DLD1 (cell line): ENCODE results near the gene MYO7A.

Experiments
- in situ Hi-C: cut with HindIII; loops from 2 replicates; pipeline ENCODE4 v1.10.0; 2017; ENCODE audit warnings: low sequenced_read_pairs

MYO7A gene

DNA sequence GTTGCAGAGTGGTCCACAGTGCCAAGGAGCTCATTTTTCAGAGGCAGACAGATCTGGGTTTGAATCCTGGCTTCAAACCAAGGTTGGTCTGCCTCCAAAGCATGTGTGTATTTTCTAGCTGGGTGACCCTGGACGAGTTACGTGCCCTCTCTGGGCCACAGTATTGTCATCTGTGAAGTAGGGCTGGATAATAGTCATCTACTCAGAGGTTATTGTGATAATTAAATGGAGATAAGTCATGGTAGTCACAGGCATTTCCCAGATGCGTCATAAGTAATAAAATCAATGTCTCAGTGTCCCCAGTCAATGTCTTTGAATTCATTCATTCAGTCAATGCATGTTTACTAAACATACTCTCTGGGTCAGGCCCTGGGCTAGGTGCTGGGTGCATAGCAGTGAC is 16.8 kb upstream of the MYO7A start:
- in situ Hi-C loops = no loop called here

DNA sequence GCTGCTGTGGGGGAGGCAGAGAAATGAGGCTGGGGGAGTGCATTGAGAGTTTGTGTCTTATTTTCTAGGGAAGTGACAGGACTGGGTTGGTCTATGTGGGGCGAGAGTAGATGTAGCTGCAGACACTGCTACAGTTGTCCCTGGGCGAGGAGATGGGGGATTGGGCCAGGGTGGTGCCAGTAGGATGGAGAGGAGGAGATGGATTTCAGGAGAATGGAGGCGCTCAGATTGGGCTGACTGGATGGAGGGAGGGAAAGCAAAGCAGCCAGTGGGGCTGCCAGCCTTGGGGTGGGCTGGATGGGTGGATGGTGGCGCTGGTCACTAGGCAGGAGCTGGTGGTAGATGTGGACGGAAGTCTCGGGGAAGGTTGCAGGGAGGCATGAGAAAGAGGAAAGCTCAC is 16.1 kb upstream of the MYO7A start:
- in situ Hi-C loops = no loop called here

DNA sequence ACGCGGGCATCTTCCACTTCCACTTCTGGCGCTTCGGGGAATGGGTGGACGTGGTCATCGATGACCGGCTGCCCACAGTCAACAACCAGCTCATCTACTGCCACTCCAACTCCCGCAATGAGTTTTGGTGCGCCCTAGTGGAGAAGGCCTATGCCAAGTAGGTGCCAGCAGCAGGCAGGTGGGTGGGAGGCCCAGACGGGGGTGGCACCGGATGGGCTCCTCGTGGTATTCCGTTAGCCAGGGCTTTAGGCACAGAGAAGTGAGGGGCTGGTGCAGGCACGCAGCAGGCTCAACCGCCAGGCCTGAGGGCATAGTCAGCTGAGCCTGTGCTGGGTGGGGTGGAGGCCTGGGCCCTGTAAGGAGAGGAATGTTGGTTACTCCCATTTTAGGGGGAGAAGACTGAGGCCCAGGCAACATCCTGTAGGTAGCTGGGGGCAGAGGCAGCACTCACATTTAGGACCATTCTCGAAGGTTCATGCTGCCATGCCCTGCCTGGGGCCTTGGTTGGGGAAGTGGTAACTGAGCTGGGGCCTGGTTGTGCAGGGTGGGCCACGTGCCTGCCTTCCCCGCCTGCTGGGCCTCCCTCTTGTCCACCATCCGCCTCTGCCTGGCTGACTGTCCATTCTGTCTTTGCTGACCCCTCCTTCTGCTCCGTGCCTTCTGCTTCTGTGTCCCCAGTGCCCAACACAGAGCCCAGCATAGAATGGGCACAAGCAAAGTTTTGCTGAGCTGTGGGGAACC is 15.2 kb upstream of the MYO7A start:
- in situ Hi-C loops = no loop called here

DNA sequence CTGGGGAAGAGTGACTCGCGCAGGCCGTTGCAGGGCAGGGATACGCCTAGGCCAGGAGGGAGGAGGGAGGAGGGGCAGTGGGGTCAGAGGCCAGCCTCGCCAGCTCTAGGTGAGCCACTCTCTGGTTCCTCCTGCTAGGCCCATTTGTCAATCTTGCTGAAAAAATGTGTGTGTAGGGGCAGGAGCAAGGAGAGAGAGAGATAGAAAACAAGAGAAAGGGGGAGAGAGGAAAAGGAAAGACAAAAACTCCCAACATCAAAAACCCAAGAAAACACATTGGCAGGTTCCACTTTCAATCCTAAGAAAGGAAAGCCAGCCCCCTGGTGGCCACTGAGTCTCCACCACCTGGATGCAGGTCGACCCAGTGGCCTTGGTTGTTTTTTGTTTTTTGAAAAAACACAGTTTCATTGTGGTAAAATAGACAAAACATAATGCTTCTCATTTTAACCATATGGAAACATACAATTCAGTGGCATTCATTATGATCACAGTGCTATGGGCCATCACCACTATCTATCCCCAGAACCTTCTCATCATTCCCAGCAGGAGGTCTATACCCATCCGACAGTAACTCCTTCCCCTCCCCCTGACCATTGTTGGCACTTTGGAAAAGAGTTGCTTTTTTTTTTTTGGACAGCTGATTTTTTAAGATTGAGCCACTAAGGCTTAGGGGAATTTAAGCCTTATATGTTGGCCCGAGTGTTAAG is 14.5 kb upstream of the MYO7A start:
- in situ Hi-C loops = no loop called here

DNA sequence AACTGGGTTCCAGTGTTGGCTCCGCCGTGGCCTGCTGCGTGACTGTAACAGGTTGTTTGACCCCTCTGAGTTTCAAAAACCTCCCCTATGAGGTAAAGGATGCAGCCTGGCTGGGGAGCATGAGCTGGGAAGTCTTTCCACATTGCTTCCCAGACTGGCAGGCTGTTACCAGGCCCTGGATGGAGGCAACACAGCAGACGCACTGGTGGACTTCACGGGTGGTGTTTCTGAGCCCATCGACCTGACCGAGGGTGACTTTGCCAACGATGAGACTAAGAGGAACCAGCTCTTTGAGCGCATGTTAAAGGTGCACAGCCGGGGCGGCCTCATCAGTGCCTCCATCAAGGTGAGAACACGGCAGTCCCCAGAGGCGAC is 14.0 kb upstream of the MYO7A start:
- in situ Hi-C loops = no loop called here

DNA sequence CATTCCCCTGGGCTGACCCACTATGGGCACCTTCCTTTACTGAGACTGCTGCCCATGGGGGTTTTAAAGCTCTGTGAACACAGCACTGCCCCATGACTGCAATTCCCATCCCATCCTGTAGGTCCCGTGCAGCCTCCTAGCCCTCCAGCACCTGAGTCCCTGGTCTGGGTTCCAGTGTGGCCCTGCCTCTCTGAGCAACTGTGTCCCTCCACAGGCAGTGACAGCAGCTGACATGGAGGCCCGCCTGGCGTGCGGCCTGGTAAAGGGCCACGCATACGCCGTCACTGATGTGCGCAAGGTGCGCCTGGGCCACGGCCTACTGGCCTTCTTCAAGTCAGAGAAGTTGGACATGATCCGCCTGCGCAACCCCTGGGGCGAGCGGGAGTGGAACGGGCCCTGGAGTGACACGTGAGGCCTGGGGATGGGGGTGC is 12.8 kb upstream of the MYO7A start:
- in situ Hi-C loops = no loop called here

DNA sequence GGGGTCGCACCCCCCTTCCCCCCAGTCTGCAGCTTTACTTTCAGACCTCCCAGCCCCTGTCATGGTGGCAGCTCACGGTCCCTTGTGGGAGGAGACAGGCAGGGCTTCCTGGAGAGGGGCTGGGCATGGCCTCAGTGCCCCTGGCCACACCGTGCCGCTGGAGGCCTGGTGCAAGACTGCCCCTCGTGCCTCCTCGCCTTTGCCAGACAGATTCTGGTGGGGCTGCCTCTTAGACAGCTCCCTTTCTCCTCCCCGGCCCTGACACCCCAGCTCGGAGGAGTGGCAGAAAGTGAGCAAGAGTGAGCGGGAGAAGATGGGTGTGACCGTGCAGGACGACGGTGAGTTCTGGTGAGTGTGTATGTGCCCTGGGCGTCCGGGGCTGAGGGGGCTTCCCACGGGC is 12.1 kb upstream of the MYO7A start:
- in situ Hi-C loops = no loop called here

DNA sequence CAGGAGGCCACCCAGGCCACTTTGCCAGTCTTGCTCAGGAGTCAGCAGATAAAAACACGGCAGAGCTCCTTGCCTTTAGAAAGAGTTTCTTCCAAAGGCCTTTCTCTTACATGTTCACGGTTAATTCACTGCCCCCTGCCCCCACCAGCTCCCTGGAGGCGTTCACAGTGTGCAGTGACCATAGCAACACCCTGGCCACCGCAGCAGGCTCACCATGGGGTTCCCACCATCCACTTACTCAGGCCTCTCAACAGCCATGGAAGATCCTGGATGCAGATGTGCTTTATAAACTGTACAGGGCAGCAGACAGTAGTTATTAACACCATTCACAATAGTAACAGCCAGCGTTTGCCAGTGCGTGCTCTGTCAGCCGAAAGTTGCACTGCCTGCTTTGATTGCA is 10.6 kb upstream of the MYO7A start:
- in situ Hi-C loops = no loop called here

DNA sequence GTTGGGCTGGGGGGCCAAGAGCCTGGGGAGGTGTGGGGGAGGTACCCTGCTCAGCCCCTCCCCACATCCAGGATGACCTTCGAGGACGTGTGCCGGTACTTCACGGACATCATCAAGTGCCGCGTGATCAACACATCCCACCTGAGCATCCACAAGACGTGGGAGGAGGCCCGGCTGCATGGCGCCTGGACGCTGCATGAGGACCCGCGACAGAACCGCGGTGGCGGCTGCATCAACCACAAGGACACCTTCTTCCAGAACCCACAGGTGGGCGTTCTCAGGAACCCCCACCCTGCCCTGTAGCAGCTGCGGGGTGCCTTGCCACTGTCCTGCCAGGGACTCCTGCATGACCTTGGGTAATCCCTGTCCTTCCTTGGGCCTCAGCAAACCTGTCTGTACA is 10.0 kb upstream of the MYO7A start:
- in situ Hi-C loops = no loop called here

DNA sequence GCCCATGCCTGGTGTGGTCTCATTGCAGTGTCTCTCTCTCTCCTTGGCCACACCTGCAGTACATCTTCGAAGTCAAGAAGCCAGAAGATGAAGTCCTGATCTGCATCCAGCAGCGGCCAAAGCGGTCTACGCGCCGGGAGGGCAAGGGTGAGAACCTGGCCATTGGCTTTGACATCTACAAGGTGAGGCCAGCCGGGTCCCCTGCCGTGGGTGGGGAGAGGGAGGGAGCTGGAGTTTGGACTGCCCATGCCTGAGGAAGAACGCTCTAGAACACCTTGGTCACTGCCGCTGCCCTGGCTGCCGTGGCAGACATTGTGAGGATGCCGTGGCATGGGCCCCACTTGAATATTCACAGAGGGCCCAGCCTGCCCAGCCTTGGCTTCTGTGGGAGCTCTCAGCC is 9.1 kb upstream of the MYO7A start:
- in situ Hi-C loops = no loop called here

DNA sequence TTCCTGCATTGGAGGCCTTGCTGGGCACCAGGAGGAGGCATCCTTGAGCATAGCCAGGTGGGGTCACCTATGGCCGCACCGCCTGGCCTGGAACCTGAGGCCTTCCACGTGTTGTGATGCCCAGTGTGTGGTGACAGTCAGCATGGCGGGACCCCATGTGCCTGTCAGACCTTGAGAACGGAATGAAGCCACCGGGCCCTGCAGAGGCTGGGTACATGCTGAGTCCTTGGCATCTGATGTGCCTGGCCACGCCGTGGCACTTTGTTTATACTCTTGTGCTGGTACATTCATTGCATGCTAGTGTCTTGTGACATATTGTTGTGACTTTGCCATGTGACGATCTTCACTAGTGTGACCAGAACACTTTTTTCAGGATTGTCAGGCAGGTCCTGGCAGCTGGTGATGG is 8.5 kb upstream of the MYO7A start:
- in situ Hi-C loops = no loop called here

DNA sequence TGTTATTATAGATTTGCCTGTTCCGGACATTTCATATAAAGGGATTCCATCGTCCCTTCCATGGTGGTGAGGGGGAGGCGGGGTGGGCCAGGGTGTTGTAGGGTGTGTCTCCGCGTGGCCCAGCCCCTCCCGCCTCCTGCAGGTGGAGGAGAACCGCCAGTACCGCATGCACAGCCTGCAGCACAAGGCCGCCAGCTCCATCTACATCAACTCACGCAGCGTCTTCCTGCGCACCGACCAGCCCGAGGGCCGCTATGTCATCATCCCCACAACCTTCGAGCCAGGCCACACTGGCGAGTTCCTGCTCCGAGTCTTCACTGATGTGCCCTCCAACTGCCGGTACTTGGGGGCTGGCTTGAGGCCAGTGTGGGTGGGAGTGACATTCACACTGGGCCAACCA is 7.5 kb upstream of the MYO7A start:
- in situ Hi-C loops = no loop called here

DNA sequence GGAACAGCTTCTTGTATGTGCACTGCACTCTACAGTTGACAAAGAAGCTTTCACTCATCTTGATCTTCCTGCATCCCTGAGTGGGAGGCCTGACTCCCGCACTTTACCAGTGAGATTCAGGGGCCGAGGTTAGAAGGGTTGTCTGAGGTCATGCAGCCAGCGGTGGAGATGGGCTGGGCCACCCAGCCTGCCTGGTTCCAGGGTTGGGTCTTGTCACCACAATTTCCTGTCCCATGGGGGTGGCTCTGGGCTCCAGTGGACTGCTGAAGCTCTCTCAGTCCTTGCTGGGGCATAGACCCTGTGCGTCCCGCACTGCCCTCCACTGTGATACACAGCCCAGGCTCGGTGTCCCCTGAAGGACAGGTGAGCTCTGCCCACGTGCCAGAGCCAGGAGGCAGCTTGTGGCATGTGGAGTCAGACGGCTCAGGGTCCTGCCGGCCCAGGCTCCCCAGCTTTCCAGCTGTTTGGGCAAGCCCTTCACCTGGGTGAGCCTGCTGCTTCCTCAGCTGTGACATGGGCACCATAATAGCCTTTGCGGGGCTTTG is 6.9 kb upstream of the MYO7A start:
- in situ Hi-C loops = no loop called here

DNA sequence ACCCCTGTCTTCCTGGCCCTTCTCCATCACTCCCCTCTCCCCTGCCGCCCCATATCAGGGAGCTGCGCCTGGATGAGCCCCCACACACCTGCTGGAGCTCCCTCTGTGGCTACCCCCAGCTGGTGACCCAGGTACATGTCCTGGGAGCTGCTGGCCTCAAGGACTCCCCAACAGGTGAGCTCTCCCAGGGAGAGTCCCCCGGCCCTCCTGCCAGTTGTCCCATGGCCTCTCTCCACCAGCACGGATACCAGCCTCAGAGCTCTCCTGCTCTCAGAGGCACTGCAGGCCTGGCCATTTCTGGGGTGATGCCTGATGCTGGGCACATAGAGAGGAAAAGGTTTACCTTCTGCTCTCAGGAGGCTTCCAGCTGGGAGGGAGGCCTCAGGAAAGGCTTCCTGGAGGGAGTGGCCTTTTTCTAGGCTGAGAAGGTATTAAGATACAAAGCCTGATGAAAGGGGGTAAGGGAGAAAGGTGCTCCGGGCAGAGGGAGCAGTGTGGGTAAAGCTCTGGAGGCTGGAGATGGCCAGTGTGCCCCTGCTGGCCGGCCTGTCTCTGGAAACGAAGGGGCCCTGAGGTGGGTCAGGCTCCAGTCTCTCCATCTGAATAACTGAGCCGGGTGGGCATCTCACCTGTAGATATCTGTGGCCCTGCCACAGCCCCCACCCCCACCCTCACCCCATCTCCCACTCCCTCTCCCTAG is 6.0 kb upstream of the MYO7A start:
- in situ Hi-C loops = no loop called here

DNA sequence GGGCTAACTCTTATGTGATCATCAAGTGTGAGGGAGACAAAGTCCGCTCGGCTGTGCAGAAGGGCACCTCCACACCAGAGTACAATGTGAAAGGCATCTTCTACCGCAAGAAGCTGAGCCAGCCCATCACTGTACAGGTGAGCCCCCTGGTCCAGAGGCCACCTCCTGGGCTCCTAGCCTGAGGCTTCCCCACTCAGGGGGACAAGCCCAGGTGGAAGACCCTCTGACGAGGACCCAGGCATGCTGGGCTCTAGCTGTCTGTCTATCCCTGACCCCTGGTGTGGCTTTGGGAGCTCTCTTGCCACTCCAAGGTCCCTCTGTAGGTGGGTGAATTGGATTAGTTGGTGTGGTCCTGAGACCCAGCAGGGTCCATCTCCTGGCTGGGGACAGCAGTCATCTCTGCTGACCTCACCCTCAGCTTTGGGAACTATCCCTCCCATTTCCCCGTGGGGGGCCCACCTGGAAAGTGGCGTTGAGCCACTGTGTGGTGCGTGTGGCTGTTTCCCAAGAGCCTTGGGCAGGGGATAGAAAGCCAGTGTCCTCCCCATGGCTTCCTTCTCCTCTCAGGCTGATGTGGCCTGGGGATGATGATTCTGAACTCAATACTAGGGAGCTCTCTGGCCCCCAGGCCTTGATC is 5.4 kb upstream of the MYO7A start:
- in situ Hi-C loops = no loop called here

DNA sequence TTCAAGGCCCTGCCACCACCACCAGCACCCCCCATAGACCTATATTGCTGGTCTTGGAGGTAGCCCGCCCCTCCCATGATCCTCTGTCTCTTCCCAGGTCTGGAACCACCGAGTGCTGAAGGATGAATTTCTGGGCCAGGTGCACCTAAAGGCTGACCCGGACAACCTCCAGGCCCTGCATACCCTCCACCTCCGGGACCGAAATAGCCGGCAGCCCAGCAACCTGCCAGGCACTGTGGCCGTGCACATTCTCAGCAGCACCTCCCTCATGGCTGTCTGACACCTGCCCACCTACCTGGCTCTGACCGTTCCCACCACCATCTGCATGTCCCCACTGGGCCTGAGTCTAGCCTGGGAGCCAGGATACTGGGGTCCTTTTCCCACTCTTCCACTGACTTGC is 4.5 kb upstream of the MYO7A start:
- in situ Hi-C loops = no loop called here

DNA sequence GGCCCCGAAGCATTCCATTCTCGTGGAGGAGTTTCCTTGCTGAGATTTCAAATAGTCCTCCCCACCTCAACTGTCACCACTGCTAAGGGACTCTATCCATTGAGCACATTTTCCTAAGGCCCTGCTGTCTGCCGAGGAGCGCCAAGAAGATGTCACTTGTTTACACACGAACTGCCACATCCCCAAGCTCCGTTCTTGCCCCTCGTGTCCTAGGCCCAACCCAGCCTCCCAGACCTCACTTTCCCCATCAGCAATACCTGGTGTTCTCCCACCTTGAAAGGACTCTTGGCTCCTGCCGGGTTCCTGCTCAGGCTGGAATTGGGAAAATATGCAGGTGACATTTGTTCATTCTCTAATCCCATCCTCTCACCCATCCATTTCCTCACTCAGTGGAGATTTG is 4.0 kb upstream of the MYO7A start:
- in situ Hi-C loops = no loop called here

DNA sequence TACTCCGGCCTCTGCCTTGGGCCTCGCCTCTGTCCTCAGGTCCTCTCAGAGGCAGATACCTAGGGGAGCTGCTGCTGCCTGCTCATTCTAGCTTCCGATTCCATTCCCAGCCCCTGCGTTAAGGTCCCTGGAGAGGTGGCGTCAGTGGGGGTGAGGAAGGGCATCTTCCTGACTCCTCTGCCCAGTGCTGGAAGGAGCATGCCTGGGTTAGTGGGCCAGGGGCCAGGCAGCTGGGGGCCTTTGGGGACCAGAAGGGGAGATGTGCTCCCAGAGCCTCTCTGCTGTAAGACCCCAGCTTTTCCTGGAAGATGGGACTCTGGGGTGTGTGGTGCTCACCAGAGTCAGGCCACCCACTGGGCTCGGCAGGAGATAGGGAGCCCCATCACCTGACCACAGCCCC is 3.6 kb upstream of the MYO7A start:
- in situ Hi-C loops = no loop called here

DNA sequence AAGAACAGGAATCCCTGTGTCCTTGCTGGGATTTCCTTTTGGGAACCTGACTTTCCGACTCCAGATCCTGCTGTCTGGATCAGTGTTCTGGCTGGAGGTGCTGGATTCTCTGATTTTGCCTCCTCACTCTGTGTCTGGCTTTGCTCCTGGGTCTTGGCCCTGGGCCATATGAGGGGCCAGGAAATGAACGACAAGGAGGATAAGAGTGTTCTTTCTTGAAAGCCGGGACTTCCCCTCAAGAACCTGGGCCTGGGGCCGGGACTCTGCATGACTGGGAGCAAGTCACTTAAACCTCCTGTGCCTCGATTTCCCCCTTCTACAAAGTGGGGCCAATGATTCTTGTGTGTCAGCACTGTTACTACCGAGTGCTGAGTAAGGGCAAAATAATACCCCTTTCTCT is 2.9 kb upstream of the MYO7A start:
- in situ Hi-C loops = no loop called here

DNA sequence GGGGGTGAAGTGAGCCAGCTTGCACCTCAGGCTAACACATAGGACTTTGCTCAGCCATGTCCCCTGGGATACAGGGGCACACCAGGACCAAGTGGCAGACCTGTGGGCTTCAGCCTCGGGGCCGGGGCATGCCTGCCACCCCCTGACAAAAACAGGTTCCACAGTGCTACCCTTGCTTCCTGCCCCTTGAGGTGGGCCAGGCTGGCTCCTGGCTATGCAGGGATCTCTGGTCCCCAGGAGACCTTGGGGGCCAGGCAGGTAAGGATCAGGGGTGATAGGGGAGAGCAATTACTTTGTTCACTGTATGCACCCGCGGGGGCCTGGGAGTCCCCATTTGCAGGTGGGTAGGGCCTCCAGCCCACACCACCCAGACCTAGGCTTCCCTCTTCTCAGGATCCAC is 2.4 kb upstream of the MYO7A start:
- in situ Hi-C loops = no loop called here

DNA sequence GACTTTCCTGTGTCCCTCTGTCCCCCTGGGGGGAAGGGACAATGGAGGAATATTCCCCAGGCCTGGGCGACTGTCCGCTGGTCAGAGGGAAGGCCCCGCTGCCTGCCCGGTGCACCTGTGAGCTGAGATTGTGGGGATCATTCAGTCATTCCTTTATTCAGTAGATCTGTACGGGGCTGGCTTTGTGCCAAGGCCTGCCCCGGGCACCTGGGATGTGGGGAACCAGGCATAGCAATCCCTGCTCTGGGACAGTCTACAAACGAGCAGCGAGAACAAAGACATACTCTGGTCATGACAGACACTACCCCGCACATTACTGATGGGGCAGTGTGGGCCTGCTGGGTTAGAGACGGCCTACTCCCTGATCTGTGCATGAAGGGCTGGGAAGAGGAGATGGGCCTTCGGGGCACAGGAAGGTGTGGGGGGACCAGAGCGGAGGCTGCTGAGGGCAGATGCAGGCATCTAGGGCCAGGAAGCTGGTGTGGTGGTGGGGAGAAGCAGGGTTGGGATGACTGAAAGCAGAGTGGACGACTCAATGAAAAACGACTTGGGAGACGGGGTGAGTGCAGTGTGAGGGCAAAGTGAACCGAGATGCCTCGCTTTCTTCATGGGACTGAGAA is 1.8 kb upstream of the MYO7A start:
- in situ Hi-C loops = no loop called here
